KMS-11 (cell line): ENCODE data around the gene ME1.

Experiments used
- H2AFZ ChIP-seq: fragments of 200-600 bp; sonication (generic); 2 replicates; pipeline ENCODE4 v1.6.1; 2016; ENCODE audit warnings: antibody characterized with exemption, mixed run types, low read depth
- H3K27ac ChIP-seq: fragments of 200-600 bp; sonication (generic); 2 replicates; pipeline ENCODE4 v1.6.1; 2016; ENCODE audit warnings: mild to moderate bottlenecking, mixed run types
- H3K27me3 ChIP-seq: fragments of 200-600 bp; sonication (generic); 2 replicates; pipeline ENCODE4 v1.6.1; 2017; ENCODE audit warnings: mild to moderate bottlenecking, low read depth, mixed run types, moderate library complexity; ENCODE audit not compliant: insufficient read depth
- H3K36me3 ChIP-seq: fragments of 200-600 bp; sonication (generic); 2 replicates; pipeline ENCODE4 v1.6.1; 2017; ENCODE audit warnings: mild to moderate bottlenecking, mixed run types; ENCODE audit not compliant: insufficient read depth
- H3K4me1 ChIP-seq: fragments of 200-600 bp; sonication (generic); 2 replicates; pipeline ENCODE4 v1.6.1; 2016; ENCODE audit warnings: mild to moderate bottlenecking, low read depth, mixed run types; ENCODE audit not compliant: poor library complexity, severe bottlenecking
- H3K4me2 ChIP-seq: fragments of 200-600 bp; sonication (generic); 2 replicates; pipeline ENCODE4 v1.7.0; 2016; ENCODE audit warnings: mild to moderate bottlenecking, mixed run types
- H3K4me3 ChIP-seq: fragments of 200-600 bp; sonication (generic); IDR thresholded peaks from 2 replicates; pipeline ENCODE4 v1.6.1; 2017; ENCODE audit warnings: low read depth, low read length, mixed read lengths; ENCODE audit not compliant: insufficient read depth
- H3K79me2 ChIP-seq: fragments of 200-600 bp; sonication (generic); 2 replicates; pipeline ENCODE4 v1.6.1; 2016; ENCODE audit warnings: low read depth, mixed run types; ENCODE audit not compliant: insufficient read depth
- H3K9ac ChIP-seq: fragments of 200-600 bp; sonication (generic); 2 replicates; pipeline ENCODE4 v1.6.1; 2016; ENCODE audit warnings: mild to moderate bottlenecking, mixed run types
- H4K20me1 ChIP-seq: fragments of 200-600 bp; sonication (generic); 2 replicates; pipeline ENCODE4 v1.6.1; 2016; ENCODE audit warnings: mild to moderate bottlenecking, mixed run types; ENCODE audit not compliant: insufficient read depth
- CTCF ChIP-seq: fragments of 200-600 bp; sonication (generic); conservative IDR thresholded peaks from 2 replicates; pipeline ENCODE4 v1.6.1; 2017; ENCODE audit warnings: low read depth, mild to moderate bottlenecking, antibody characterized with exemption, low read length, moderate library complexity, mixed read lengths

The ME1 gene

GRCh38 chr6:83169106-83169505, 261.7 kb downstream of the ME1 start:
- TF ChIP-seq CTCF: no peak
- Histone ChIP-seq H3K4me1 (peaks cover 5% of the 10 kb centered on the region), H3K4me2 (no peak overlapping the region), H3K79me2 (no peaks in the 10 kb centered on the region), H3K27me3 (no peaks in the 10 kb centered on the region), H3K36me3 (no peaks in the 10 kb centered on the region), H4K20me1 (no peaks in the 10 kb centered on the region), H2AFZ (no peak overlapping the region), H3K4me3 (no peak overlapping the region), H3K27ac (no peak overlapping the region), H3K9ac (no peak overlapping the region)

GRCh38 chr6:83168556-83168955, 262.3 kb downstream of the ME1 start:
- Histone ChIP-seq H4K20me1 (no peaks in the 10 kb centered on the region), H3K79me2 (no peaks in the 10 kb centered on the region), H3K9ac (no peak overlapping the region), H3K27ac (no peak overlapping the region), H3K36me3 (no peaks in the 10 kb centered on the region), H3K4me2 (no peak overlapping the region), H3K4me1 (peaks cover 5% of the 10 kb centered on the region), H2AFZ (no peak overlapping the region), H3K4me3 (no peak overlapping the region), H3K27me3 (no peaks in the 10 kb centered on the region)
- TF ChIP-seq CTCF: no peak

- Histone ChIP-seq H3K36me3 (no peaks in the 10 kb centered on the region), H3K27me3 (no peaks in the 10 kb centered on the region), H3K4me3 (no peak overlapping the region), H4K20me1 (no peaks in the 10 kb centered on the region), H3K79me2 (no peaks in the 10 kb centered on the region), H3K9ac (no peak overlapping the region), H3K27ac (no peak overlapping the region), H3K4me2 (no peak overlapping the region), H3K4me1 (peaks cover 5% of the 10 kb centered on the region), H2AFZ (no peak overlapping the region)
- no peak for TF ChIP-seq CTCF
Measured at GRCh38 chr6:83167726-83168278, 263.0 kb downstream of the ME1 start.
